Left ventricle myocardium inferior (tissue), 1 donor: Measurements from ENCODE around the gene EIF4G1. TPM values are rescaled to one million over a fixed set of nuclear protein-coding genes. Genes with fewer than 3 reads are reported as not detected.

Experiments
- DNase-seq: peaks from one replicate; pipeline ENCODE4 v3.0.0-alpha.2; 2020
- H3K27ac ChIP-seq: fragments of 200-600 bp; replicated peaks from 2 replicates; pipeline ENCODE4 v1.8.0; 2021
- H3K27me3 ChIP-seq: fragments of 200-600 bp; 2 replicates; pipeline ENCODE4 v1.8.0; 2021; ENCODE audit warnings: low read depth
- H3K36me3 ChIP-seq: fragments of 200-600 bp; 2 replicates; pipeline ENCODE4 v1.8.0; 2021
- H3K4me1 ChIP-seq: fragments of 200-600 bp; 2 replicates; pipeline ENCODE4 v1.8.0; 2021
- H3K4me3 ChIP-seq: fragments of 200-600 bp; 2 replicates; pipeline ENCODE4 v1.8.0; 2021; ENCODE audit warnings: mild to moderate bottlenecking, moderate library complexity
- H3K9me3 ChIP-seq: fragments of 200-600 bp; replicated peaks from 2 replicates; pipeline ENCODE4 v1.8.0; 2021
- intact Hi-C: fragments of 100-400 bp; cut with micrococcal nuclease; formaldehyde crosslinking; loops from one replicate; pipeline ENCODE4 v1.11.0; 2022
- total RNA-seq: library from RNA; stranded (reverse); fragmentation: NEBNext Ultra II Directional; extraction: Animal tissue kit (Norgen Biotek cat#: 25700); gene quantifications from one replicate; pipeline ENCODE4 v1.2.1, GENCODE V29; 2021
- TF ChIP-seq, protein P1 (sequence below): fragments of 200-600 bp; IDR thresholded peaks from 2 replicates; pipeline ENCODE4 v1.8.0; 2021; ENCODE audit warnings: antibody characterized with exemption, mild to moderate bottlenecking, borderline replicate concordance
- donor health status: DM: no; HTN: yes; CAD: no; lungs with severe emphysema.

EIF4G1 gene
- total RNA-seq, 1 donor from 2014 or later: 224 TPM

DNA sequence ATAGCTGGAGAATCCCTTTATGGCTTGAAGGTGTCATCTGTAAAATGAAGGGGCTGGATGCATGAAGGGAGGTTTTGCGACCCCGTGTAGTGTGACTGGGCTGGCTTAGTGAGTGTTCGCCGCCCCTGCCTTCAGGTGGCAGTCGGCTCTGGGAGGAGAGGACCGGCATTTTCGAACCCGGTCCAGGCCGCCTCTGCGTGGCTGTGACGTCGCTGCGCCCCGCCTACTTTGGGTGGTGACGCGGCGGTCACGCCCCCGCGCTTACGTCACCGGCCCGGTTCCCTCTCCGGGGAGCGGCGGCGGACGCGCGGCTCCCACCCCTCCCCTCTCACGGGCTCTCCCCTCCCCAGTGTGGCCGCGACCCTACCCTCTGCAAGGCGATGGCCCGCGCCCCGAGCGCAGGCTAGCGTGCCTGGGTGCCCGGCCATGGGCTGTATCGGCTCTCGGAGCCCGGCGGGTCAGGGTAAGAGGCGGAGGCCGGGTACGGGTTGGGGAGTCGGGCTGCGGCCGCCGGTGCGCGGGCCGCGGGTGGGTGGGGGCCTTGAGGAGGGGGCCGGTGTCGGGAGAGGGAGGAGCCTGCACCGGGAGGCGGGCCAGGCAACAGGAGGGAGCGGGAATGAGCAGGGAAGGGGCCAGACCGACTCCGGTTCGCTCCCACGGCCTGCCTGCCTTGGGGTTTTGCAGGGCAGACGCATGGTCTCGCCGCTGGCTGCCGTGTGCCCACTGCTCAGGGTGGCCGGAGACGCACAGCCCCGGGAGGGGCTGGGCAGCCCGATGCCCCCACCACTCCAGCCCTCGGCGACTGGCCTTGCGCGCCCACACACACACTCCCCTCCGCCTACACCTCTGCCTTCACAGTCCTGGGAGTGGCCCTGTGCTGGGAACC lies 21.5 kb downstream of the EIF4G1 start:
- H3K9me3 ChIP-seq: no peaks in the 10 kb centered on the region
- H3K4me1 ChIP-seq: peaks cover 72% of the 10 kb centered on the region
- intact Hi-C loops: no loop called here
- H3K36me3 ChIP-seq: peaks cover 45% of the 10 kb centered on the region
- peak; percentile 89 for DNase-seq
- no peaks in the 10 kb centered on the region for H3K27me3 ChIP-seq
- peak overlapping the region; percentile 88 for H3K4me3 ChIP-seq
- H3K27ac ChIP-seq: peak overlapping the region; percentile 97
- TF ChIP-seq, protein P1, sequence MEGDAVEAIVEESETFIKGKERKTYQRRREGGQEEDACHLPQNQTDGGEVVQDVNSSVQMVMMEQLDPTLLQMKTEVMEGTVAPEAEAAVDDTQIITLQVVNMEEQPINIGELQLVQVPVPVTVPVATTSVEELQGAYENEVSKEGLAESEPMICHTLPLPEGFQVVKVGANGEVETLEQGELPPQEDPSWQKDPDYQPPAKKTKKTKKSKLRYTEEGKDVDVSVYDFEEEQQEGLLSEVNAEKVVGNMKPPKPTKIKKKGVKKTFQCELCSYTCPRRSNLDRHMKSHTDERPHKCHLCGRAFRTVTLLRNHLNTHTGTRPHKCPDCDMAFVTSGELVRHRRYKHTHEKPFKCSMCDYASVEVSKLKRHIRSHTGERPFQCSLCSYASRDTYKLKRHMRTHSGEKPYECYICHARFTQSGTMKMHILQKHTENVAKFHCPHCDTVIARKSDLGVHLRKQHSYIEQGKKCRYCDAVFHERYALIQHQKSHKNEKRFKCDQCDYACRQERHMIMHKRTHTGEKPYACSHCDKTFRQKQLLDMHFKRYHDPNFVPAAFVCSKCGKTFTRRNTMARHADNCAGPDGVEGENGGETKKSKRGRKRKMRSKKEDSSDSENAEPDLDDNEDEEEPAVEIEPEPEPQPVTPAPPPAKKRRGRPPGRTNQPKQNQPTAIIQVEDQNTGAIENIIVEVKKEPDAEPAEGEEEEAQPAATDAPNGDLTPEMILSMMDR: no peak

DNA sequence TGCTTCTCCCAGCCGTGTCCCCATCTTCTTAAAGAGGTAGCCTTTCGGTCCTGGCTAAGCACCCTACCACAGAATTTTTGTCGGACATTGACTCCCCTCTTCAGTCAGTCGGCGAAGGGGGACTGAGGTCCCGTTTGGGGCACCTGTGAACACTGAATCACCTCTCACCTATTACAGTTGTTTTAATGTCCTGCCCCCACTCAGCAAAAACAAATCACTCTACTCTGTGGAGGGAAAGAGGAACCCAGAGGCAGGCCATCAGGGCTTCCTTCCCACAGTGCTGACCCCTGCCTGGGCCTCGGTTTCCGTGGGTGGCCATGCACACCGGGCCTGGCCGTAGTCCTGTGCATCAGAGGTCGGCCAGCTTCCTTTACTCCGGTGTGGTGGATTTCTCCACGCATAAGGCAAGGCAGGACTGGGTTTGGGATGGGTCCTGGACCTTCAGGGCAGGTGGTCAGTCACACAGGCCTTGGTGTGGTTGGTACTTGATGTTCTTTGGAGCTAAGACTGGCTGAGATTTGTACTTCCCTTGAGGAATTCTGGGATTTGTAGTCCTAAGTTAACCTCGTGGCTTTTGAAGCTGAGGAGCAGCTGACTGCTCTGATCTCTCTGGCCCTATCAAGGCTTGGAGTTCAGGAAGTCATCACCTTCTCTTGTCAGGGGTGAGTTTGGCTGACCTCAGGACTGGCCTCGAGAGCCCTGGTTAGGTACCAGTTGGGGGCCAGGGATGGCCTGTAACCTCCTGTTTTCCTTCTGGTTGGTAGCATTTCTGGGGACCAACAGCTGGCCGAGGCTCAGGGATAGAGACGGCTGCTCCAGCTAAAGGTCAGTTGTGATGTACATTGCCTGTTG lies 22.4 kb downstream of the EIF4G1 start:
- Histone ChIP-seq H3K27me3 (no peaks in the 10 kb centered on the region), H3K9me3 (no peaks in the 10 kb centered on the region), H3K27ac (peak overlapping the region; percentile 97), H3K4me1 (peaks cover 65% of the 10 kb centered on the region), H3K36me3 (peaks cover 42% of the 10 kb centered on the region), H3K4me3 (peak overlapping the region; percentile 88)
- intact Hi-C loops: no loop called here
- TF ChIP-seq, protein P1: no peak
- DNase-seq: no peak

DNA sequence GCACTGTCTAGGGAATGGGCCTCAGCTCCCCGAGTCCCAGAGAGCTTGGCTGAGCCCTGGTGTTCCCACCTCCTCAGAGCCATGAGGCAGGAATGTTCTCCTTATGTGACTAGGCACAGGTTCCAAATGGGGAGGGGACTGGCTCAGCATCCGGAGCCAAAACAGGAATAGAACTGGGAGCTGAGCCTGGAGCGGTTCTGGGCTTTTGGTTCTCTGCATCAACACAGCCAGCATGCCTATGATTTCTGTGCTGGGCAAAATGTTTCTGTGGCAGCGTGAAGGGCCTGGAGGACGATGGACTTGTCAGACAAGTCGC lies 23.0 kb downstream of the EIF4G1 start, which contains the start of gene FAM131A:
TSS of gene FAM131A (plus strand) at position 202 of the 316 bp plus-strand sequence. CDS start at position 233, 31 bp downstream.
- Histone ChIP-seq H3K27me3 (no peaks in the 10 kb centered on the region), H3K36me3 (peaks cover 42% of the 10 kb centered on the region), H3K9me3 (no peaks in the 10 kb centered on the region), H3K4me1 (peaks cover 59% of the 10 kb centered on the region), H3K27ac (peak within 1 kb of the TSS; percentile 97), H3K4me3 (peak within 1 kb of the TSS; percentile 88)
- TF ChIP-seq, protein P1: no peak
- peak; percentile 77 for DNase-seq
- intact Hi-C loops: no loop called here

DNA sequence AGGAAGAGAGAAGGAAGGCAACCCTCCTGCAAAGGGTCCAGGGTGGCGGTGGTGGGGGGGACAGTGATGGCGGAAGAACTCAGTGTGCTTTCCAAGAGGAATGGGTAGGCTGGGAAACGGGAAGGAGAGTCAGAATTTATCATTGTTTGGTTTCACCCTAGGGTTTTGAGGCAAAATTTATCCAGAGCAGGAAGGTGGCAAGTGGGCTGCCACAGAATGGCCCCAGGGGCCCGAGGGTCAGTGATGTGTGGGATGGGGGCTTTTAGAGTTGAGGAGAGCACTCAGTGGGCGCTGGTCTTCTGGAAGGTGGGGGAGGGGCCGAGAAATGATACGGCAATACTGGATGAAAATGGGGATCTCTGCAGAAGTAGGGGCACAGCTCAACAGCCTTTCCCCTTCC lies 23.6 kb downstream of the EIF4G1 start:
- Histone ChIP-seq H3K4me1 (peaks cover 54% of the 10 kb centered on the region), H3K27ac (peak overlapping the region; percentile 97), H3K36me3 (peaks cover 42% of the 10 kb centered on the region), H3K27me3 (no peaks in the 10 kb centered on the region), H3K4me3 (peak overlapping the region; percentile 88), H3K9me3 (no peaks in the 10 kb centered on the region)
- intact Hi-C loops: no loop called here
- no peak for DNase-seq
- TF ChIP-seq, protein P1: no peak

DNA sequence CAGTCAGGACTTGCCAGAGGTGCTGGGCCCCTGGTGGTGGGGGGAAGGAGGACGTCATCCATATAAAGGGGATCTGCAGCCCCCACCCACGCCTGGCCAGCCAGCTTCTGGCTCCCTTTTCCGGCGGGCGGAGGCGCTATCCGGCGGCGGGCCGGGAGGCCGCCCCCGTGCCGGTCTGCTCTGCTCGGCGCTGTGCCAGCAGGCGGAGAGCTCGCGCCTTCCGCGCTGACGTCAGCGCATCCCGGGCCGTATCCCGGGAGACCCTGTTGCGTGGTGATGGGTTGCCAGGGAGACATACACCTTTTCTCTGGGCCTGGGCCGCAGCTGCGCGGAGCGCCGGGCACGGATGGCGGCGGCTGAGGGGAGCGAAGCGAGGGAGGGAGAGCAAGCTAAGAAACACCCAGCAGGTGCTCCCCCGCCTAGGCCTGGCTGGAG lies 24.1 kb downstream of the EIF4G1 start:
- Histone ChIP-seq H3K27me3 (no peaks in the 10 kb centered on the region), H3K9me3 (no peaks in the 10 kb centered on the region), H3K4me1 (peaks cover 54% of the 10 kb centered on the region), H3K27ac (peak overlapping the region; percentile 97), H3K36me3 (peaks cover 42% of the 10 kb centered on the region), H3K4me3 (peak overlapping the region; percentile 88)
- intact Hi-C loops: no loop called here
- peak; percentile 85 for DNase-seq
- TF ChIP-seq, protein P1: peak; percentile 40
